Esophagus muscularis mucosa (tissue), 4 donors: ENCODE data around the gene PTPRT. TPM values are rescaled to one million over a fixed set of nuclear protein-coding genes. Genes with fewer than 3 reads are reported as not detected.

Source experiments
- DNase-seq: peaks from one replicate; pipeline ENCODE4 v3.0.0-alpha.2; 2017; ENCODE audit errors: extremely low spot score
- H3K27ac ChIP-seq, 4 donors: fragments of 200-600 bp; sonication (generic); replicated peaks in 1 of 4; 1 replicate in 3 of 4; 2 replicates in 1 of 4; pipeline ENCODE4 v1.5.1; 2016 to 2019; ENCODE audit warnings: mild to moderate bottlenecking in 1 of 4
- H3K27me3 ChIP-seq, 4 donors: fragments of 200-600 bp; sonication (generic); one replicate each; pipeline versions ENCODE4 v1.5.1 to v1.6.0; 2016 to 2019
- H3K36me3 ChIP-seq, 4 donors: fragments of 200-600 bp; sonication (generic); one replicate each; pipeline ENCODE4 v1.5.1; 2016 to 2019
- H3K4me1 ChIP-seq, 4 donors: fragments of 200-600 bp; sonication (generic); one replicate each; pipeline ENCODE4 v1.5.1; 2016 to 2019
- H3K4me3 ChIP-seq, 4 donors: fragments of 200-600 bp; sonication (generic); 1 replicate in 2 of 4; 2 replicates in 2 of 4; pipeline ENCODE4 v1.5.1; 2016 to 2019; ENCODE audit warnings: mild to moderate bottlenecking in 4 of 4, moderate library complexity in 1 of 4
- H3K9me3 ChIP-seq, 4 donors: fragments of 200-600 bp; sonication (generic); 1 replicate in 3 of 4; 2 replicates in 1 of 4; pipeline ENCODE4 v1.5.1; 2016 to 2019
- CTCF ChIP-seq, 3 experiments: fragments of 200-600 bp in 2 of 3; fragments of 450-650 bp in 1 of 3; sonication (generic) in 2 of 3; IDR thresholded peaks; one replicate each; pipeline ENCODE4 v1.5.1; 2017 to 2019; ENCODE audit warnings: antibody characterized with exemption in 3 of 3, mild to moderate bottlenecking in 2 of 3, moderate library complexity in 1 of 3
- EP300 ChIP-seq: sonication (generic); formaldehyde crosslinking; IDR thresholded peaks from one replicate; pipeline ENCODE4 v1.6.1; 2017; ENCODE audit warnings: antibody characterized with exemption
- POLR2A ChIP-seq: fragments of 450-650 bp; IDR thresholded peaks from one replicate; pipeline ENCODE4 v1.6.1; 2017; ENCODE audit warnings: antibody characterized with exemption, moderate library complexity, mild to moderate bottlenecking, low read depth
- POLR2AphosphoS5 ChIP-seq, 2 donors: sonication (generic); formaldehyde crosslinking; IDR thresholded peaks; one replicate each; pipeline ENCODE4 v1.6.1; 2017; ENCODE audit warnings: antibody characterized with exemption in 2 of 2
- WGBS: methylation state at CpG from one replicate; pipeline ENCODE4 v1.1.5; 2018; 5-methylcytosine and 5-hydroxymethylcytosine counted together
- intact Hi-C: fragments of 100-400 bp; cut with DNase I; formaldehyde crosslinking; loops from one replicate; pipeline ENCODE4 v1.15.1; 2023
- total RNA-seq, 4 donors: library from RNA; depleted of rRNA; stranded (reverse); fragments of >200 nt; gene quantifications; one replicate each; pipeline versions ENCODE4 v1.1.0 to v1.2.1, GENCODE V29; 2016

Gene PTPRT
- total RNA-seq, 4 donors from 2014 or later, result 0.06 to 0.39 TPM; not detected in 2

DNA sequence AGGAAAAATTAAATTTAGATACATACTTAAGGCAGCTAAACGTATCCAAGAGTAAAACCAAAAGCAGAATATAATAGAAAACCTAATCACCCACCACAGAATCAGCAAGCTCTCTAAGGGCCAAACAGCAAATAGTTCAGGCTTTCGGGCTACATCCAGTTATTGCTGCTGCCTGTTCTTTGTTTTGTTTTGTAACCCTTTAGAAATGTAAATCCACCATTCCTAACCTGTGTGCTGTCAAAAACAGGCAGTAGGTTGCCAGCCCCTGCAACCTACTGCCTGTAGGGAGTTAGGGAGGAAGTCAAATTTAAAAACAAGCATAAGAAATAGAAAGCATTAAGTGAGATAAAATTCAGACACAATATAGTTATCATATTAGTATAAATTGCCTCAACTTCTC, 225.9 kb downstream of the PTPRT start:
- no peak for TF ChIP-seq CTCF (IDR thresholded peaks at IDR 0.05)
- TF ChIP-seq POLR2A, result no peak
- no peak for TF ChIP-seq POLR2AphosphoS5 (IDR thresholded peaks at IDR 0.05)
- no peak for TF ChIP-seq EP300
- Histone ChIP-seq H3K27me3 (peaks cover 0 to 1% (median 0%) of the 10 kb centered on the region in 4 donors), H3K4me1 (no peaks in the 10 kb centered on the region), H3K9me3 (no peaks in the 10 kb centered on the region), H3K4me3 (no peak overlapping the region), H3K27ac (no peak overlapping the region), H3K36me3 (no peaks in the 10 kb centered on the region)
- no peak for DNase-seq
- intact Hi-C loops, result no loop called here
- 50% methylated on average over 2 of the region's 2 CpGs for WGBS

DNA sequence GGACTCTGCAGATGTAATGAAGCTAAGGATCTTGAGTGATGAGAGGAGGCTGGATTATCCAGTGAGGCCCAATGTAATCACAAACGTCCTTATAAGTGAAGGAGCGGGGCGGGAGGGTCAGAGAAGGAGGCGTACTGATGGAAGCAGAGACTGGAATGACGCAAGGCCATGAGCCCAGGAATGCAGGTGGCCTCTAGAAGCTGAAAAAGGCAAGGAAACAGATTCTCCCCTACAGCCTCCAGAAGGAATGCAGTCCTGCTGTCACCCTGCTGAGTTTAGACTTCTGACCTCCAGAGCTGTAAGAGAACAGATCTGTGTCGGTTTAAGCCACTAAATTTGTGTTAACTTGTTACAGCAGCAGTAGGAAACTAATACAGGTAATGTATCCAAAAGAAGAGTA, 227.9 kb downstream of the PTPRT start:
- no peak for TF ChIP-seq POLR2A
- no peak for TF ChIP-seq POLR2AphosphoS5 (IDR thresholded peaks at IDR 0.05)
- TF ChIP-seq CTCF (IDR thresholded peaks at IDR 0.05), result no peak
- TF ChIP-seq EP300, result no peak

GRCh38 chr20:42959996-42960395, 229.7 kb downstream of the PTPRT start:
- H3K27ac ChIP-seq, result no peak overlapping the region
- no peaks in the 10 kb centered on the region for H3K36me3 ChIP-seq
- no peak overlapping the region for H3K4me3 ChIP-seq
- H3K4me1 ChIP-seq, result no peaks in the 10 kb centered on the region
- H3K9me3 ChIP-seq, result no peaks in the 10 kb centered on the region
- WGBS, result 70% methylated on average over 2 of the region's 2 CpGs
- no peak for TF ChIP-seq CTCF (IDR thresholded peaks at IDR 0.05)
- peaks cover 0 to 24% (median 0%) of the 10 kb centered on the region in 4 donors for H3K27me3 ChIP-seq
- intact Hi-C loops, result no loop called here
- no peak for DNase-seq

More for the DNA sequence above, 227.9 kb downstream of the PTPRT start:
- no peak overlapping the region for H3K4me3 ChIP-seq
- DNase-seq, result no peak
- intact Hi-C loops, result no loop called here
- WGBS, result 70% methylated on average over 6 of the region's 6 CpGs
- H3K36me3 ChIP-seq, result no peaks in the 10 kb centered on the region
- H3K4me1 ChIP-seq, result no peaks in the 10 kb centered on the region
- no peak overlapping the region for H3K27ac ChIP-seq
- H3K9me3 ChIP-seq, result no peaks in the 10 kb centered on the region
- peaks cover 0 to 15% (median 0%) of the 10 kb centered on the region in 4 donors for H3K27me3 ChIP-seq

DNA sequence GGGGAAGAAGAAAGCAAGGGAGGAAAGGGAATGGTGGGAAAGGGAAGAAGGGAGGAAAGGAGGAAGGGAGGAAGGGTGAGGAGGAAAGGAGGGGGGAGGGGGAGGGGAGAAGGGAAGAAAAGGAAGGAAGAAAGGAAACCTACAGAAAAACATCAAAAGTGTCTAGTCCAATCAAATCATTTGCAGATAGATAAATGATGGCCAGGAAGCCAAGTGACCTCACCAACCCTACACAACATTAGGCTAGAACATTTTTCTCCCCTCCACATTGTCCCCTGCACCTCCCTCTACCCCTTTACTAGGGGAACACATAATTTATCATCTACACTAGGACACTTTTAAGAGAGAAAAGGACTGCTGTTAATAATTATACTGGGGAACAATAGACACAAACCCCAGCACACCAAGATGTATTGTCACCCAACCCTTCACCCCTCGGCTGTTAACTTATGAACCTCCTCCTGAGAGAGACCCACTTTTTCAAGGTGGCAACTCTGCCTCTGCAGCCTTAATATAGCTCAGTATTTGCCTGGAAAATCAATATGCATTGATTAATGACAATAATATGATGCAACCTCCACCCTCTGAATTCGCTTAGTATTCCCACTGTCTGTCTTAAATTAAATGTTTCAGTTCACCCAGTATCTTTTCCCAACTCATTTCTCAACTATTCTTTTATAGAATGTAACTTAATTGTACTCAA, 231.2 kb downstream of the PTPRT start:
- WGBS, result 90% methylated on average over 2 of the region's 2 CpGs
- Histone ChIP-seq H3K9me3 (no peaks in the 10 kb centered on the region), H3K4me3 (no peak overlapping the region), H3K4me1 (no peaks in the 10 kb centered on the region), H3K27me3 (peaks cover 0 to 24% (median 0%) of the 10 kb centered on the region in 4 donors), H3K36me3 (no peaks in the 10 kb centered on the region), H3K27ac (no peak overlapping the region)
- DNase-seq, result no peak
- intact Hi-C loops, result no loop called here
- no peak for TF ChIP-seq POLR2A
- TF ChIP-seq CTCF (IDR thresholded peaks at IDR 0.05), result no peak
- no peak for TF ChIP-seq EP300
- no peak for TF ChIP-seq POLR2AphosphoS5 (IDR thresholded peaks at IDR 0.05)

GRCh38 chr20:42957704-42958095, 232.0 kb downstream of the PTPRT start:
- no peak overlapping the region for H3K4me3 ChIP-seq
- H3K36me3 ChIP-seq, result no peaks in the 10 kb centered on the region
- WGBS, result 73% methylated on average over 1 of the region's 1 CpG
- no peak for DNase-seq
- intact Hi-C loops, result no loop called here
- H3K27ac ChIP-seq, result no peak overlapping the region
- no peaks in the 10 kb centered on the region for H3K4me1 ChIP-seq
- no peak for TF ChIP-seq CTCF (IDR thresholded peaks at IDR 0.05)
- TF ChIP-seq POLR2A, result no peak
- no peak for TF ChIP-seq POLR2AphosphoS5 (IDR thresholded peaks at IDR 0.05)
- TF ChIP-seq EP300, result no peak
- H3K9me3 ChIP-seq, result no peaks in the 10 kb centered on the region
- peaks cover 0 to 24% (median 0%) of the 10 kb centered on the region in 4 donors for H3K27me3 ChIP-seq
